Neural cell (in vitro differentiated cells): ENCODE data around the gene INSIG1. TPM values are rescaled to one million over a fixed set of nuclear protein-coding genes. Genes with fewer than 3 reads are reported as not detected.

ENCODE experiments used
- H2AFZ ChIP-seq: fragments of 200-600, 300-800 bp; sonication (generic), shearing (Covaris generic); 2 replicates; pipeline ENCODE4 v1.6.0; 2014; ENCODE audit warnings: low read depth, mild to moderate bottlenecking, antibody characterized with exemption, low read length, moderate library complexity
- H3F3A ChIP-seq: fragments of 200-600 bp; shearing (Covaris generic); 2 replicates; pipeline ENCODE4 v1.6.1; 2016; ENCODE audit warnings: mild to moderate bottlenecking, moderate library complexity, mixed read lengths, antibody characterized with exemption, low read length; ENCODE audit not compliant: insufficient read depth, poor library complexity, severe bottlenecking
- H3K27ac ChIP-seq: fragments of 200-600, 300-800 bp; sonication (generic), shearing (Covaris generic); 2 replicates; pipeline ENCODE4 v1.5.1; 2014; ENCODE audit warnings: mild to moderate bottlenecking, low read length, moderate library complexity
- H3K27me3 ChIP-seq: fragments of 300-800, 200-600 bp; sonication (generic), shearing (Covaris generic); 2 replicates; pipeline ENCODE4 v1.6.0; 2014; ENCODE audit warnings: mild to moderate bottlenecking, low read depth, low read length, moderate library complexity; ENCODE audit not compliant: insufficient read depth
- H3K36me3 ChIP-seq: fragments of 300-800, 200-600 bp; sonication (generic), shearing (Covaris generic); 2 replicates; pipeline ENCODE4 v1.5.1; 2014; ENCODE audit warnings: mild to moderate bottlenecking, antibody characterized with exemption, low read length, moderate library complexity; ENCODE audit not compliant: insufficient read depth
- H3K4me2 ChIP-seq: fragments of 300-800, 200-600 bp; sonication (generic), shearing (Covaris generic); 2 replicates; pipeline ENCODE4 v1.6.0; 2014; ENCODE audit warnings: mild to moderate bottlenecking, low read length
- H3K4me3 ChIP-seq: fragments of 300-800, 200-600 bp; sonication (generic), shearing (Covaris generic); 2 replicates; pipeline ENCODE4 v1.5.1; 2014; ENCODE audit warnings: mild to moderate bottlenecking, low read length, moderate library complexity
- H3K79me2 ChIP-seq: fragments of 200-600 bp; shearing (Covaris generic); replicated peaks from 2 replicates; pipeline ENCODE4 v1.6.0; 2014; ENCODE audit warnings: mild to moderate bottlenecking, low read length, moderate library complexity; ENCODE audit not compliant: insufficient read depth
- H3K9ac ChIP-seq: fragments of 300-800, 200-600 bp; sonication (generic), shearing (Covaris generic); 2 replicates; pipeline ENCODE4 v1.6.1; 2016; ENCODE audit warnings: mild to moderate bottlenecking, low read length, mixed read lengths
- H3K9me2 ChIP-seq: fragments of 200-600 bp; shearing (Covaris generic); 2 replicates; pipeline ENCODE4 v1.6.1; 2016; ENCODE audit warnings: mild to moderate bottlenecking, low read length, mixed read lengths; ENCODE audit not compliant: insufficient read depth
- H3K9me3 ChIP-seq: fragments of 200-600, 300-800 bp; sonication (generic), shearing (Covaris generic); 2 replicates; pipeline ENCODE4 v1.6.1; 2016; ENCODE audit warnings: mild to moderate bottlenecking, mixed run types, low read length, moderate library complexity, mixed read lengths
- H4K20me1 ChIP-seq: fragments of 200-600 bp; shearing (Covaris generic); 2 replicates; pipeline ENCODE4 v1.6.1; 2016; ENCODE audit warnings: mild to moderate bottlenecking, mixed run types; ENCODE audit not compliant: insufficient read depth
- CTCF ChIP-seq: fragments of 450-650 bp; IDR thresholded peaks from 2 replicates; pipeline ENCODE4 v1.5.1; 2014; ENCODE audit warnings: antibody characterized with exemption, mild to moderate bottlenecking, moderate library complexity; ENCODE audit not compliant: poor library complexity, severe bottlenecking
- EP300 ChIP-seq: fragments of 450-650 bp; conservative IDR thresholded peaks from 2 replicates; pipeline ENCODE4 v1.6.1; 2014; ENCODE audit warnings: antibody characterized with exemption, mild to moderate bottlenecking, moderate library complexity; ENCODE audit not compliant: poor library complexity, severe bottlenecking
- EZH2 ChIP-seq: fragments of 200-600, 300-800 bp; shearing (Covaris generic), sonication (generic); IDR thresholded peaks from 2 replicates; pipeline ENCODE4 v1.6.1; 2014; ENCODE audit warnings: antibody characterized with exemption, low read length, borderline replicate concordance, mild to moderate bottlenecking; ENCODE audit not compliant: insufficient read depth, poor library complexity, severe bottlenecking
- MXI1 ChIP-seq: fragments of 450-650 bp; conservative IDR thresholded peaks from 2 replicates; pipeline ENCODE4 v1.6.1; 2014; ENCODE audit warnings: antibody characterized with exemption, mild to moderate bottlenecking; ENCODE audit not compliant: poor library complexity, severe bottlenecking
- POLR2AphosphoS5 ChIP-seq: IDR thresholded peaks from 2 replicates; pipeline ENCODE4 v1.6.1; 2012
- REST ChIP-seq: IDR thresholded peaks from 2 replicates; pipeline ENCODE4 v1.6.1; 2012; ENCODE audit warnings: borderline replicate concordance
- SMC3 ChIP-seq: fragments of 450-650 bp; conservative IDR thresholded peaks from 2 replicates; pipeline ENCODE4 v1.6.1; 2014; ENCODE audit warnings: antibody characterized with exemption, mild to moderate bottlenecking, moderate library complexity; ENCODE audit not compliant: poor library complexity
- polyA plus RNA-seq: library from polyadenylated mRNA; depleted of rRNA; stranded (reverse); fragments of >200 nt; gene quantifications from 2 replicates; pipeline ENCODE4 v1.2.3, GENCODE V29; 2014

Gene INSIG1
- polyA plus RNA-seq, 1 donor from 2014 or later = 71.0 TPM

- no peak overlapping the region for H3K27ac ChIP-seq
- no peak overlapping the region for H3K4me3 ChIP-seq
- H3K9ac ChIP-seq = no peak overlapping the region
- H4K20me1 ChIP-seq = no peaks in the 10 kb centered on the region
- no peaks in the 10 kb centered on the region for H3K9me2 ChIP-seq
- no peaks in the 10 kb centered on the region for H3K36me3 ChIP-seq
- H2AFZ ChIP-seq = no peak overlapping the region
- no peaks in the 10 kb centered on the region for H3K9me3 ChIP-seq
- H3F3A ChIP-seq = no peaks in the 10 kb centered on the region
- H3K4me2 ChIP-seq = no peak overlapping the region
- no peak for TF ChIP-seq EP300
- no peak for TF ChIP-seq CTCF
- no peak for TF ChIP-seq POLR2AphosphoS5
- TF ChIP-seq REST = no peak
- TF ChIP-seq EZH2 = no peak
- no peak for TF ChIP-seq SMC3
- H3K79me2 ChIP-seq = no peaks in the 10 kb centered on the region
- H3K27me3 ChIP-seq = no peaks in the 10 kb centered on the region
Observed at GRCh38 chr7:155287284-155287935, 10.3 kb upstream of the INSIG1 start.

GRCh38 chr7:155288055-155288454 lies 9.6 kb upstream of the INSIG1 start:
- no peaks in the 10 kb centered on the region for H3K27me3 ChIP-seq
- no peaks in the 10 kb centered on the region for H3K9me3 ChIP-seq
- no peaks in the 10 kb centered on the region for H4K20me1 ChIP-seq
- no peaks in the 10 kb centered on the region for H3K9me2 ChIP-seq
- H3K36me3 ChIP-seq = no peaks in the 10 kb centered on the region
- H3K9ac ChIP-seq = no peak overlapping the region
- H3K79me2 ChIP-seq = no peaks in the 10 kb centered on the region
- H3K27ac ChIP-seq = no peak overlapping the region
- H3K4me2 ChIP-seq = no peak overlapping the region
- no peak for TF ChIP-seq EP300
- TF ChIP-seq POLR2AphosphoS5 = no peak
- TF ChIP-seq SMC3 = no peak
- no peak for TF ChIP-seq MXI1
- no peak overlapping the region for H2AFZ ChIP-seq
- H3K4me3 ChIP-seq = no peak overlapping the region
- H3F3A ChIP-seq = no peaks in the 10 kb centered on the region

- H3K9ac ChIP-seq = no peak overlapping the region
- H3K27me3 ChIP-seq = no peaks in the 10 kb centered on the region
- H3F3A ChIP-seq = no peaks in the 10 kb centered on the region
- peaks cover 1% of the 10 kb centered on the region for H3K9me3 ChIP-seq
- no peak overlapping the region for H3K4me3 ChIP-seq
- H2AFZ ChIP-seq = no peak overlapping the region
- no peaks in the 10 kb centered on the region for H3K9me2 ChIP-seq
- TF ChIP-seq POLR2AphosphoS5 = no peak
- H4K20me1 ChIP-seq = no peaks in the 10 kb centered on the region
- H3K79me2 ChIP-seq = no peaks in the 10 kb centered on the region
- no peak overlapping the region for H3K4me2 ChIP-seq
- no peak overlapping the region for H3K27ac ChIP-seq
- H3K36me3 ChIP-seq = no peaks in the 10 kb centered on the region
Observed at GRCh38 chr7:155289107-155289506, 8.6 kb upstream of the INSIG1 start.
